PC-3 (cell line): ENCODE data around the gene NMD3. TPM values are rescaled to one million over a fixed set of nuclear protein-coding genes. Genes with fewer than 3 reads are reported as not detected.

Source experiments
- ATAC-seq: fragments of 200-7000 bp; cut with Tn5 transposase; 2 replicates; pipeline ENCODE4 v1.9.1; 2020; ENCODE audit warnings: mild to moderate bottlenecking, moderate library complexity
- BruUV-seq: library from RNA; stranded (reverse); fragments of 400-500 nt; replicated peaks from 2 replicates; lab custom pipeline; 2021; lab: Mats Ljungman, UMichigan
- CTCF ChIA-PET: fragments of 300-600 bp; sonication (Branson Sonifier 250); formaldehyde crosslinking; loops from one replicate; lab custom pipeline; 2022; ENCODE audit warnings: antibody characterized with exemption; lab: Charles Lee
- POLR2A ChIA-PET: fragments of 300-600 bp; sonication (Branson Sonifier 250); formaldehyde crosslinking; loops from one replicate; lab custom pipeline; 2022; ENCODE audit warnings: antibody characterized with exemption; ENCODE audit not compliant: unreplicated experiment; lab: Charles Lee
- DNase-seq: peaks from one replicate; pipeline ENCODE4 v3.0.0-alpha.2; 2015
- H2AFZ ChIP-seq: fragments of 300-600 bp; sonication (generic); 2 replicates; pipeline ENCODE4 v1.6.0; 2016; ENCODE audit warnings: antibody characterized with exemption, low read length
- H3F3A ChIP-seq: fragments of 300-600 bp; sonication (generic); one replicate; pipeline ENCODE4 v1.6.0; 2017; ENCODE audit warnings: antibody characterized with exemption, low read length, control low read depth, mild to moderate bottlenecking; ENCODE audit not compliant: unreplicated experiment
- H3K27ac ChIP-seq: fragments of 300-600 bp; sonication (generic); 2 replicates; pipeline ENCODE4 v1.5.1; 2016; ENCODE audit warnings: mild to moderate bottlenecking, low read length
- H3K27me3 ChIP-seq: fragments of 300-600 bp; sonication (generic); 2 replicates; pipeline ENCODE4 v1.6.1; 2016; ENCODE audit warnings: low read length, mixed read lengths
- H3K36me3 ChIP-seq: fragments of 300-600 bp; sonication (generic); 2 replicates; pipeline ENCODE4 v1.6.1; 2016; ENCODE audit warnings: low read depth, mixed run types, low read length, mixed read lengths
- H3K4me1 ChIP-seq: fragments of 300-600 bp; sonication (generic); 2 replicates; pipeline ENCODE4 v1.5.1; 2016; ENCODE audit warnings: low read length; ENCODE audit not compliant: insufficient read depth
- H3K4me2 ChIP-seq: fragments of 300-600 bp; sonication (generic); 2 replicates; pipeline ENCODE4 v1.6.0; 2016; ENCODE audit warnings: low read length
- H3K4me3 ChIP-seq: fragments of 300-600 bp; sonication (generic); 2 replicates; pipeline ENCODE4 v1.5.1; 2016; ENCODE audit warnings: mild to moderate bottlenecking, low read length, mixed read lengths
- H3K79me2 ChIP-seq: fragments of 300-600 bp; sonication (generic); 2 replicates; pipeline ENCODE4 v1.6.1; 2017; ENCODE audit warnings: low read length, mixed read lengths
- H3K9ac ChIP-seq: fragments of 300-600 bp; sonication (generic); 2 replicates; pipeline ENCODE4 v1.6.0; 2016; ENCODE audit warnings: mild to moderate bottlenecking, low read length
- H3K9me2 ChIP-seq: fragments of 300-600 bp; sonication (generic); replicated peaks from 2 replicates; pipeline ENCODE4 v1.6.1; 2016; ENCODE audit warnings: mixed run types, low read length, mixed read lengths
- H3K9me3 ChIP-seq: fragments of 300-600 bp; sonication (generic); 2 replicates; pipeline ENCODE4 v1.6.1; 2016; ENCODE audit warnings: low read length, mixed read lengths
- H4K20me1 ChIP-seq: fragments of 300-600 bp; sonication (generic); 2 replicates; pipeline ENCODE4 v1.6.1; 2016; ENCODE audit warnings: low read length, mixed read lengths
- CTCF ChIP-seq: fragments of 300-600 bp; sonication (generic); conservative IDR thresholded peaks from 2 replicates; pipeline ENCODE4 v1.5.1; 2017; ENCODE audit warnings: antibody characterized with exemption, low read depth, mild to moderate bottlenecking, low read length
- EZH2 ChIP-seq: fragments of 300-600 bp; sonication (generic); IDR thresholded peaks from one replicate; pipeline ENCODE4 v1.6.1; 2017; ENCODE audit warnings: antibody characterized with exemption, mild to moderate bottlenecking, low read length; ENCODE audit not compliant: unreplicated experiment
- EZH2phosphoT487 ChIP-seq: fragments of 300-600 bp; sonication (generic); IDR thresholded peaks from 2 replicates; pipeline ENCODE4 v1.6.1; 2018; ENCODE audit warnings: mild to moderate bottlenecking, antibody characterized with exemption, low read length, borderline replicate concordance
- intact Hi-C: fragments of 100-400 bp; cut with micrococcal nuclease; formaldehyde crosslinking; loops from 2 replicates; pipeline ENCODE4 v1.9.0; 2023
- total RNA-seq: library from RNA; depleted of rRNA; stranded (reverse); fragments of >200 nt; gene quantifications from 2 replicates; pipeline ENCODE4 v1.2.3, GENCODE V29; 2014

Gene NMD3
- total RNA-seq, 1 experiment from 2014 or later: 72.6 TPM

- POLR2A ChIA-PET: interaction anchor here (0.6 kb wide), 1 partner anchor 1184 kb away, joined by 3 read pairs; no protein-coding TSS in a partner anchor
- ATAC-seq (peak; percentile 77), DNase-seq (peak; percentile 84)
- Histone ChIP-seq H3K9me3 (0 out of 2 replicates have a peak, but pooled peaks cover 6% of the 10 kb centered on the region), H3K36me3 (peaks cover 41% of the 10 kb centered on the region), H3F3A (peaks cover 13% of the 10 kb centered on the region), H3K4me2 (peak overlapping the region; percentile 85), H3K79me2 (no peaks in the 10 kb centered on the region), H4K20me1 (no peaks in the 10 kb centered on the region), H3K27me3 (no peaks in the 10 kb centered on the region), H3K27ac (peak overlapping the region; percentile 98), H2AFZ (no peak overlapping the region; the same call in 1 of the 2 replicates), H3K4me1 (peaks cover 52% of the 10 kb centered on the region), H3K4me3 (peak overlapping the region; percentile 50; the same call in 1 of the 2 replicates), H3K9ac (peak overlapping the region; percentile 71), H3K9me2 (no peaks in the 10 kb centered on the region)
- intact Hi-C loops: loop anchor here (1.0 to 5.0 kb wide), 2 partner anchors 44 to 146 kb away; partner anchors contain the start of gene NMD3
- no TSS peak for BruUV-seq
- no peak for TF ChIP-seq CTCF
- TF ChIP-seq EZH2phosphoT487: no peak
- no peak for TF ChIP-seq EZH2
- CTCF ChIA-PET: interaction anchor here (0.6 kb wide), 1 partner anchor 689 kb away, joined by 5 read pairs; no protein-coding TSS in a partner anchor
Observed at GRCh38 chr3:161266731-161267150, 45.6 kb downstream of the NMD3 start.

GRCh38 chr3:161267646-161268045 is 46.5 kb downstream of the NMD3 start:
- ChIA-PET POLR2A (interaction anchor here (0.7 kb wide), 1 partner anchor 703 kb away, joined by 9 read pairs; no protein-coding TSS in a partner anchor), CTCF (no interaction called here)
- Histone ChIP-seq H3K9me2 (no peaks in the 10 kb centered on the region), H3K79me2 (no peaks in the 10 kb centered on the region), H3K27me3 (no peaks in the 10 kb centered on the region), H3K27ac (peak overlapping the region; percentile 98), H3K9ac (peak overlapping the region; percentile 71), H3K4me2 (peak overlapping the region; percentile 63), H3K36me3 (peaks cover 33% of the 10 kb centered on the region), H4K20me1 (no peaks in the 10 kb centered on the region), H3K4me3 (no peak overlapping the region), H3F3A (peaks cover 13% of the 10 kb centered on the region), H2AFZ (no peak overlapping the region), H3K9me3 (0 out of 2 replicates have a peak, but pooled peaks cover 6% of the 10 kb centered on the region), H3K4me1 (peaks cover 51% of the 10 kb centered on the region)
- no peak for ATAC-seq
- intact Hi-C loops: loop anchor here (5.0 kb wide), 1 partner anchor 45 kb away; the partner anchor contains the start of gene NMD3
- TF ChIP-seq EZH2 (no peak), CTCF (no peak), EZH2phosphoT487 (no peak)
- no TSS peak for BruUV-seq
- no peak for DNase-seq

- H3K4me3 ChIP-seq: no peak overlapping the region
- H3K27ac ChIP-seq: peak overlapping the region; percentile 98
- no peaks in the 10 kb centered on the region for H4K20me1 ChIP-seq
- peak overlapping the region; percentile 71; the same call in 1 of the 2 replicates for H3K9ac ChIP-seq
- H3K27me3 ChIP-seq: no peaks in the 10 kb centered on the region
- peaks cover 53% of the 10 kb centered on the region for H3K4me1 ChIP-seq
- no peak for TF ChIP-seq CTCF
- ChIA-PET CTCF (no interaction called here), POLR2A (interaction anchor here (0.7 kb wide), 1 partner anchor 704 kb away, joined by 9 read pairs; no protein-coding TSS in a partner anchor)
- peak overlapping the region; percentile 63 for H3K4me2 ChIP-seq
- no peak overlapping the region for H2AFZ ChIP-seq
- no peaks in the 10 kb centered on the region for H3K79me2 ChIP-seq
- no peaks in the 10 kb centered on the region for H3K9me2 ChIP-seq
- BruUV-seq: no TSS peak
- H3K9me3 ChIP-seq: 0 out of 2 replicates have a peak, but pooled peaks cover 6% of the 10 kb centered on the region
- intact Hi-C loops: loop anchor here (5.0 kb wide), 1 partner anchor 46 kb away; the partner anchor contains the start of gene NMD3
- ATAC-seq: no peak
- H3K36me3 ChIP-seq: peaks cover 25% of the 10 kb centered on the region
- DNase-seq: peak; percentile 66
- peaks cover 13% of the 10 kb centered on the region for H3F3A ChIP-seq
Observed at GRCh38 chr3:161268601-161269000, 47.5 kb downstream of the NMD3 start.
